Dendritic cell treated with granulocyte-macrophage colony-stimulating factor and Interleukin-4, amounts not matched to agents 40 ng/mL and 50 ng/mL, for 4 days (primary cell): Measurements from ENCODE around the gene NELL1.

Experiments
- H3K27ac Mint-ChIP-seq: one replicate; pipeline ENCODE4 v1.8.0; 2022; ENCODE audit warnings: mild to moderate bottlenecking, mixed read lengths
- H3K27me3 Mint-ChIP-seq: one replicate; pipeline ENCODE4 v1.8.0; 2022; ENCODE audit warnings: mild to moderate bottlenecking, mixed read lengths
- H3K36me3 Mint-ChIP-seq: one replicate; pipeline ENCODE4 v1.8.0; 2022; ENCODE audit warnings: low read depth, mixed read lengths
- H3K4me1 Mint-ChIP-seq: one replicate; pipeline ENCODE4 v1.8.0; 2022; ENCODE audit warnings: low read depth, mixed read lengths
- H3K4me3 Mint-ChIP-seq: one replicate; pipeline ENCODE4 v1.8.0; 2022; ENCODE audit warnings: mild to moderate bottlenecking, moderate library complexity, mixed read lengths
- H3K9me3 Mint-ChIP-seq: one replicate; pipeline ENCODE4 v1.8.0; 2022; ENCODE audit warnings: mixed read lengths
- intact Hi-C: fragments of 100-400 bp; cut with micrococcal nuclease; formaldehyde crosslinking; loops from one replicate; pipeline ENCODE4 v1.15.0; 2022

NELL1 gene

DNA sequence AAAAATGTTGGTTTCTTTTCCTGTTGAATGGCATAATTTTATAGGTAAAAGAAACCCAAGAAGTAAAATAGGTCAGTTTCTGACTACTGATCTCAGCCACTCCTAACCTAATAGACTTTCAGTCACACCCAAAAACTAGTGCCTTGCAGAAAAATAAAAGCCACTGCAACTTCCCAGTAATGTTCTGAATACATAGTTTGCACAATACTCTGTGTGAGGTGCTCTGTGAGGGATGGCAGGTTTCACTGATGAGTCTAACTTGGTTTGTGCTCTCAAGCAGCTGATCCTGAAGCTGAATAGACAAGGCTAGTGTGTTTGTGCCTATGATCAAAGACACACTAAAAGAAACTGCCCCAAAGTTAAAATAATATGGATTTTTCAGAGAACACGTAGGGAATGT lies 758.3 kb downstream of the NELL1 start:
- intact Hi-C loops: no loop called here
- H3K9me3 Mint-ChIP-seq: no peaks in the 10 kb centered on the region
- H3K4me3 Mint-ChIP-seq: no peak overlapping the region
- H3K36me3 Mint-ChIP-seq: no peaks in the 10 kb centered on the region
- H3K4me1 Mint-ChIP-seq: no peaks in the 10 kb centered on the region
- H3K27me3 Mint-ChIP-seq: no peaks in the 10 kb centered on the region
- no peak overlapping the region for H3K27ac Mint-ChIP-seq

DNA sequence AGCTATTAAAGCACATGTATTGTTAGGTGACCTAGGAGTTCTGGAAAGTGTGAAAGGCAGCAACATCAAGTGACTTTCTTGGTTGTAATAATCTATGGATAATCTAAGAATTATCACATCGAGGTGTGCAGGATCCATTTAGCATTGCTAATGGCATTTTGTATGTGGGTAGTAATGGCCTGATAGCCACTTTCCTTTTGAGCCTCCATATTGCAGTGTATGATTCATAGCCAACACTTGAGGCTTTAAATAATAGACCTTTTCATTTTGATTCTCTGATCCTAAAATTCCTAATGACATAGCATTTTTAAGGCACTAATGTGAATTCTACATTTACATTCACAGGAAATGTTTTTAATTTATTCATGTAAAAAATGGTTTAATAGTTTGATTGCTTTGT lies 759.4 kb downstream of the NELL1 start:
- Mint-ChIP-seq H3K4me3 (no peak overlapping the region), H3K4me1 (no peaks in the 10 kb centered on the region), H3K36me3 (no peaks in the 10 kb centered on the region), H3K27ac (no peak overlapping the region), H3K9me3 (no peaks in the 10 kb centered on the region), H3K27me3 (no peaks in the 10 kb centered on the region)
- intact Hi-C loops: no loop called here

DNA sequence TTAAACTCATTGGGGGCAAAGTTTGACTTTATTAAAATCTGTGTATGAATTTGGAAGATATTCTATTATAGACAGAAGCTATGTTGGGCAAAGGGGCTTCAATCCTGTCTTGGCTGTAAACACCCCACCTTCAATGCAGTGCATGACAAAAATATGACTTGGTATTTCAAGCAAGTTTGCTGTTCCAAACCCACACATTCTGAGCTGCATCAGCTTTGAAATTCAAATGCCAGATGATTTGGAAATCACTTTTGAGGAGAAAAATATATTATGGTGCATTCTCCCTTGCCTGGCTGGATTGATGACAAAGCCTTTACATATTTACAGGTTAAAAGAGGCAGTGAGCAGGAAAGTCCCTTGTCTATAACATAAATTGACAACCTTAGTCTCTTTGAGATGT lies 760.0 kb downstream of the NELL1 start:
- no peaks in the 10 kb centered on the region for H3K9me3 Mint-ChIP-seq

DNA sequence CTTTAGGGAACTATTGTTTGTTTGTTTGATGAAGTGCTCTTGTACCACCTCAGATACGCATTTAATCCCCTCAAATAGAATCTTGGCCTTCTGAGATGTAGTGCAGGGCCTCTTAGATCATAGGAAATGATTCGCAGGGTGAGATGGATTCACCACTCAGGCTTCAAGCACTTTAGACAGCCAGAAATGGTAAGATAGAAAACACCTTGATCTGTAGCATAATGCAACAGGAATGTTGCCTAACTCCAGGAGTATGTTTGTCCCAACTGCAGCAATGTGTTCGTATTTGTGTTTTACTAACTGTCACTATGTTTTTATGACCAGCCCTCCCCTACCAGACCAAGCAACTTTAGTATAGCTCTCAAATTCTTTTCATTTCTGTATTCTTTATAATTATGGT lies 761.2 kb downstream of the NELL1 start:
- Mint-ChIP-seq H3K4me1 (no peaks in the 10 kb centered on the region), H3K27me3 (no peaks in the 10 kb centered on the region), H3K27ac (no peak overlapping the region), H3K9me3 (no peaks in the 10 kb centered on the region), H3K36me3 (no peaks in the 10 kb centered on the region), H3K4me3 (no peak overlapping the region)
- intact Hi-C loops: no loop called here

More for the DNA sequence above, 760.0 kb downstream of the NELL1 start:
- H3K27ac Mint-ChIP-seq: no peak overlapping the region
- no peaks in the 10 kb centered on the region for H3K27me3 Mint-ChIP-seq
- intact Hi-C loops: no loop called here
- H3K4me1 Mint-ChIP-seq: no peaks in the 10 kb centered on the region
- no peaks in the 10 kb centered on the region for H3K36me3 Mint-ChIP-seq
- H3K4me3 Mint-ChIP-seq: no peak overlapping the region

DNA sequence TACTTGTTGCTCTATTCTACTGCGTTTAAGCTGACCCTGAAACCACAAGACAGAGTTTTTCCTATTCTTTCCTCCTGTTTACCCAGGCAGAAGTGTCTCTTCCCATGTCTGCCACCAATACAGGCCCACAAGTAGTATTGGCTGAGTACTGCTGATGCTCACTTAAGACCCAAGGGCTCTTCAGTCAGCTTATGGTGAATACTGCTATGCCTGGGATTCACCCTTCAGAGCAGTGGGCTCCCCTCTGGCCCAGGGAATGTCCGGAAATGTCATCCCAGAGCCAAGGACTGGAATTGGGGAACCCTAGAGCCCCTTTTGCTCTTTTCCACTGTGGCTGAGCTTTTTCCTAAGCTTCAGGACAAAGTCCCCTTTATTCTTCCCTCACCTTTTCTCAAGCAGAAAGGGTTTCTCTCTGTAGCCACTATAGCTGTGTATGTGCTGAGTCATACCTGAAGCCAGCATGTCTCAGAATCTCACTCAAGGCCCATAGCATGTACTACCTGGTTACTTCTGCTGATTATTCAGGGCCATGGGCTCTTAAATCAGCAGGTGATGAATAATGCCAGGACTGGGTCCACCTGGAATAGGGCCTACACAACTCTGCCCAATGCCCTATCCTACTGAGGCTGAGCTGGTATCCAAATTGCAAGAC lies 777.7 kb downstream of the NELL1 start:
- no peaks in the 10 kb centered on the region for H3K4me1 Mint-ChIP-seq
- H3K27ac Mint-ChIP-seq: no peak overlapping the region
- no peaks in the 10 kb centered on the region for H3K27me3 Mint-ChIP-seq
- H3K4me3 Mint-ChIP-seq: no peak overlapping the region
- no peaks in the 10 kb centered on the region for H3K9me3 Mint-ChIP-seq
- intact Hi-C loops: no loop called here
- no peaks in the 10 kb centered on the region for H3K36me3 Mint-ChIP-seq

DNA sequence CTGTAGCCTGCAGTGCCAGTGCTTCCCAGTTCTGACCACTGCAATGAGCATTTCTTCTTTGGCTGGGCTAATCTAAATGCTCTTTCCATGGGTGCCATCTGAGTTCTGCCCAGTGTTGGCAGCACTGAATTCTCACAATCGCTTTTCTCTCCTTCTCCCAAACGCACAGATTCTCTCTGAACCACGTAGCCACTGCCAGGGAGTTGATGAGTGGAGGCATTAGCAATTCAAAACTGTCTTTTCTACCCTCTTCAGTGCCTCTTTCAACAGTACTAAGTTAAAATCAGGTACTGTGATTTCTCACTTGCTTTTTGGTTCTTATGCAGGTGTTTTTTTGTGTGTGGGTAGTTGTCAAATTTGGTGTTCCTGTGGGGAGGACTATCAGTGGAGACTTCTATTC lies 778.5 kb downstream of the NELL1 start:
- no peak overlapping the region for H3K4me3 Mint-ChIP-seq
- H3K4me1 Mint-ChIP-seq: no peaks in the 10 kb centered on the region
- H3K9me3 Mint-ChIP-seq: no peaks in the 10 kb centered on the region
- no peaks in the 10 kb centered on the region for H3K36me3 Mint-ChIP-seq
- H3K27me3 Mint-ChIP-seq: no peaks in the 10 kb centered on the region
- no peak overlapping the region for H3K27ac Mint-ChIP-seq
- intact Hi-C loops: no loop called here

DNA sequence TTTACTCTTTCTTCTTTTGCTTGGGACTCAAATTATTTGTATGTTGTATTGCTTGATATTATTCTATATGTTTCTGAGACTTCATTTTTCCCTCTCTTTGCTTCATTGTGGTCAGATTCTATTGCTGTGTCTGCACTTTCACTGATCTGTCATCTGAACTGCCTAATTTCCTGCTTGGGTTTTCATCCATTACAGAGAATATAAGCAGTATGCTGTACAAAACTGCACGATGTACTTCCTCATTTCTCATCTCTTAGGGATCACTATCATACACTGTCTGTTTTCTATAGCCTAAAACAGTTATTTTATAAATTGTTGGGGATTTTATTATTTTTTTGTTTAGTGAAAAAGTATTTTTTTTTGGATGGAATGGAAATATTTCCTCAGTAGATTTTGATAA lies 786.8 kb downstream of the NELL1 start:
- no peaks in the 10 kb centered on the region for H3K36me3 Mint-ChIP-seq
- no peaks in the 10 kb centered on the region for H3K27me3 Mint-ChIP-seq
- intact Hi-C loops: no loop called here
- H3K4me1 Mint-ChIP-seq: peaks cover 5% of the 10 kb centered on the region
- no peak overlapping the region for H3K27ac Mint-ChIP-seq
- no peak overlapping the region for H3K4me3 Mint-ChIP-seq
- no peaks in the 10 kb centered on the region for H3K9me3 Mint-ChIP-seq

DNA sequence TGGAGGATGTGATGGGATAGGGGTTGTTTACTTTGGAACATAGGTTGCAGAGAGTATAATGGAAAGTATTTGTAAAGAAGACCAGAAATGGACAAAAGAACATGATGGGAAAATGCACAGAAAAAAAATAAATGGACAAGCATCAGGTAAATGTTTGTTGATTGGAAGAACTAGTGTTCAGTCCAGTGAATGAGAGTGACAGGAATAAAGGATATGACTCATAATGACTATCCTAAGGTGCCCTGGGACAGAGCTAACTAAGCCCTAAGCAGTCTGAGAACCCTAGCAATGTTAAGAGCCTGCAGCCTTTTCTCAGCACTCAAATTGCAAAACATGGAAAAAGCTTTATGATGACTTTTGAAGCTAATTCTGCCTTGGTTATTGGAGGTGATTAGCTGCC lies 790.7 kb downstream of the NELL1 start:
- H3K9me3 Mint-ChIP-seq: no peaks in the 10 kb centered on the region
- no peaks in the 10 kb centered on the region for H3K36me3 Mint-ChIP-seq
- no peaks in the 10 kb centered on the region for H3K27me3 Mint-ChIP-seq
- peaks cover 9% of the 10 kb centered on the region for H3K4me1 Mint-ChIP-seq
- intact Hi-C loops: no loop called here
- no peak overlapping the region for H3K4me3 Mint-ChIP-seq
- no peak overlapping the region for H3K27ac Mint-ChIP-seq

DNA sequence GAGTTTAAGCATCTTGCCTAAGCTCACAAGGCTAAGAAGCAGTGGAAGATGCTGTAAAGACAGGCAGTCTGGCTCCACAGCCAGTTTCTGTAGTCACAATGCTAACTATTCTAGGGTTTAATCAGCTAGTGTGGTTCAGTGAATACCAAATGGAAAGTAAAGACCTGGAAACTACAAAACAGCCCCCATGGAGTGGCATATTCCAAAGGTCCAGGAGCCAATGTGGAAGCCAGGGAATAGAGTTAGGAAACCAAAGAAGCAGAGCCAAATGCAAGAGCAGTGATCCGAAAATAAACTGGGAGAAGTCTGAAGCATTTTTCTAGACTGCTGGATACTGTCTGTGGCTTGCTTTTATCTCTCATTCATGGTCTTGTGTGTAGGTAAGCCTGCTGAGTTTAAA lies 792.3 kb downstream of the NELL1 start:
- Mint-ChIP-seq H3K27me3 (no peaks in the 10 kb centered on the region), H3K4me1 (peaks cover 17% of the 10 kb centered on the region), H3K4me3 (no peak overlapping the region), H3K36me3 (no peaks in the 10 kb centered on the region), H3K27ac (no peak overlapping the region), H3K9me3 (no peaks in the 10 kb centered on the region)
- intact Hi-C loops: no loop called here

DNA sequence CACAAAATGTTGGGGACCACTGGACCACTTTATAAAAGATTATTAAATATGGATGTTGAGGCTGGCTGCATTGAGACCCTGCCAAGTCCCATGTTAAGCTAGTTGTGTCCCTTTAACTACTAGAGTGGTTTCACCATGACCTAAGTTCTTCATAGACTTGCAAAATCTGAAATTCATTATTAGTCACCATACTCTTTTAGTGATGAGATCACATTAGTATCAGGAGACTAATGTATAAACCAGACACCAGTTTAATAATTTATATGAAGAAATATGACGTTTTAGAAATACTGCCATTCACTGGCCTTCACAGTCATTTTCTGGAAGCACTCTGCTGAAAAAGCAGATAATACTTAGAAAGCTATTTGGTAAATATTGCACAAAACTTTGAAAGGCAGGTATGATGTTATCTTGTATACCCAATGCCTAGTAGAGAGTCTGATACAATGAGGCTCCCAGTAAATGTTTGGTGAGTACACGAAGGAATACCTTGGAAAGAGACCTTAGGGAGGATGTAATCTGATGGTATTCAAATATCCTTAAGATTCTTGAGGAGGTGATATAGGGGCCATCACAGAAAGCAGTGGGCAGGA lies 795.3 kb downstream of the NELL1 start:
- H3K36me3 Mint-ChIP-seq: no peaks in the 10 kb centered on the region
- H3K9me3 Mint-ChIP-seq: no peaks in the 10 kb centered on the region
- H3K27me3 Mint-ChIP-seq: no peaks in the 10 kb centered on the region
- H3K4me1 Mint-ChIP-seq: peaks cover 17% of the 10 kb centered on the region
- intact Hi-C loops: no loop called here
- no peak overlapping the region for H3K4me3 Mint-ChIP-seq
- no peak overlapping the region for H3K27ac Mint-ChIP-seq

DNA sequence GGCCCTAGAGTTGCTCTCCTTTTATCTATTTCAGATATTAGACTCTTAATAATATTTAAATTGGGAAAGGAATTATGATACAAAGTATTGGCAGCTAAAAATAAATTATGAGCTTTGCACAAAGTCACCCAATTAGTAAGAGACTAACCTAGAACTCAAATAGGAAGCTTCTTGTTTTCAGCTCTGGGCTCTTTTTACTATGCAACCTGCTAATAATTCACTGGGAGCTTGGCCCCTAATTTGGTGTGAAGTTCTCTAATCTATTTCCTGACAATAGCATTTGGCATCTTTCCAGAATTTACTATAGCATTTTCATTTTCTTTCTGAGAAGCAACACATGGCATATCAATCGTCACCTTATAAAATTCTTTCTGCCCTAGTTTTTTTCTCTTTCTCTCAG lies 795.8 kb downstream of the NELL1 start:
- H3K27me3 Mint-ChIP-seq: peaks cover under 1% of the 10 kb centered on the region
- H3K27ac Mint-ChIP-seq: no peak overlapping the region
- intact Hi-C loops: no loop called here
- no peaks in the 10 kb centered on the region for H3K36me3 Mint-ChIP-seq
- peaks cover 17% of the 10 kb centered on the region for H3K4me1 Mint-ChIP-seq
- no peaks in the 10 kb centered on the region for H3K9me3 Mint-ChIP-seq
- H3K4me3 Mint-ChIP-seq: no peak overlapping the region

DNA sequence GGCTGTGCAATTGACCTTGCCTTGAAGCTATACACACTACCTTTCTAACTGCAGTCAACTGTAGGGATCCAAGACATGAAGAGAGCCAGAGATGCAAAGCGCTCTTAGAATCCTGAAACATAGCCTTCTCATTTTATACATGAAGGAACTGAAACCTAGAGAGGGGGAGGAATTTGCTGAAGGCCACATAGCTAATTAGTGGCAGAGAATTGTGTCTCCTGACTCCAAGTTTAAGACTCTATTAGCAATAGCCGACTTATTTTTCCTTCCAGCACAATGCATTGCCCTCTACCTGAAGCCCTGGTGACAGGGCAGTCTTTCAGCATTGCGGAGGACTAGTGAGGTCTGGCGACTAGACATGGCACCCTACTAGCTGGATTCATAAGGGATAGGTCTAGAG lies 796.5 kb downstream of the NELL1 start:
- intact Hi-C loops: no loop called here
- Mint-ChIP-seq H3K27me3 (peaks cover 4% of the 10 kb centered on the region), H3K36me3 (no peaks in the 10 kb centered on the region), H3K4me3 (no peak overlapping the region), H3K9me3 (no peaks in the 10 kb centered on the region), H3K27ac (no peak overlapping the region), H3K4me1 (peaks cover 17% of the 10 kb centered on the region)

DNA sequence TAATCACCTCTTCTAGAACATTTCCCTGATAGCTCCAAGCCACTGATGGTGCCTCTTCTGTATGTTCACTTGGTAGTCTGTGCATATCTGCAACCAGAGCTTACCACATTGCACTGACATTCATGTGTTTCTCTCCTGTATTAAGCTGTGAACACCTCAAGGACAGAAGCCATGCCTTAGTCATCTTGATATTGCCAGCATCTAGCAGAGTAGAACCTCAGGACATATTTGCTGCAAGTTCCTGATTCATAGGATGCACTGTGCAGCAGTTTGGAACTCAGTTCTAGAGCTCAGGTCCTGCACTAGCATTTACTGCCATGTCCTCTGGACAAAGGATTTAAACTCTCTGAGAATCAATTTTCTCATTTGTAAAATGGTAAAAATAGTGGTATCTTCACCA lies 801.1 kb downstream of the NELL1 start:
- Mint-ChIP-seq H3K27ac (no peak overlapping the region), H3K9me3 (no peaks in the 10 kb centered on the region), H3K4me3 (no peak overlapping the region), H3K27me3 (peaks cover 4% of the 10 kb centered on the region), H3K36me3 (no peaks in the 10 kb centered on the region), H3K4me1 (peaks cover 13% of the 10 kb centered on the region)
- intact Hi-C loops: no loop called here

DNA sequence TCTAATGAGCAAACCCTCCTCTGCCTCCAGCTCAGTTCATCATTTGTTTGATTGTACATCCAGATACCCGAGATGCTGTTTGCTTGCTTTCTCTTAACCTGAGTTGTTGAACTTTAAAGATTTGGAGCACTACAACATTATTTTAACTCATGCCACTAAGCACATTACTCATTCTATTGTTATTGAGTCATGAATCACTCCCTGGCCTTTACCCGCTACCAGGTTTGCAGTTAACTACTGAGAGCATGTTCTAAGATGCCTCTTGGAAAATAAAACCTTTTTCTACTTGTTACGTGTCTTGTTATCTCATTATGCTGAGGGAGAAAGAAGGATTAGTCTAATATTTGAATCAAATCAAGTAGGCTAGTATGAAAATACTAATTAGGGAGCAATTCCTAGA lies 802.9 kb downstream of the NELL1 start:
- H3K27me3 Mint-ChIP-seq: peaks cover 8% of the 10 kb centered on the region

DNA sequence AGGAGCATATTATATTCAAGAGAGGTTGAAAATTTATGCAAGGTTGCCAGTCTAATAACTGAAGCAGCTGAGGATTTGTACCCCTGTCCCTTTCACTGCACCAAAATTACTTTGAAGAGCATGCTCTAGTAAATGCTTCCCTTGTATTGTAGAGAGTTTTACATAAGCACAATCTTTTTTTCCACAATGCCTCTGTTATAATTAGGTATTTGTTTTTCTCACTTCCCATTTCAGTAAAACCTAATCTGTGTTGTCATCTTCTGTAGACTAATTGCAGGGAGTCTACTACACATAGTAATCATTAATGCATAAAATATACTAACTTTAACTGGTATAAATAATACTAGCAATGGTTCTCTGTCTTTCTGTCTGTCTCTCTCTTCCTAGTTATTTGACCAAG lies 805.1 kb downstream of the NELL1 start:
- H3K9me3 Mint-ChIP-seq: no peaks in the 10 kb centered on the region
- no peak overlapping the region for H3K27ac Mint-ChIP-seq
- H3K4me3 Mint-ChIP-seq: no peak overlapping the region
- intact Hi-C loops: no loop called here
- H3K27me3 Mint-ChIP-seq: peaks cover 8% of the 10 kb centered on the region
- peaks cover 4% of the 10 kb centered on the region for H3K4me1 Mint-ChIP-seq
- H3K36me3 Mint-ChIP-seq: no peaks in the 10 kb centered on the region

More for the DNA sequence above, 802.9 kb downstream of the NELL1 start:
- intact Hi-C loops: no loop called here
- Mint-ChIP-seq H3K27ac (no peak overlapping the region), H3K4me3 (no peak overlapping the region), H3K36me3 (no peaks in the 10 kb centered on the region), H3K9me3 (no peaks in the 10 kb centered on the region), H3K4me1 (peaks cover 4% of the 10 kb centered on the region)
